Glomerular endothelial cell (primary cell): ENCODE measurements around the gene EML1. TPM values are rescaled to one million over a fixed set of nuclear protein-coding genes. Genes with fewer than 3 reads are reported as not detected.

Experiments
- DNase-seq: peaks from one replicate; pipeline ENCODE4 v3.0.0-alpha.2; 2011; ENCODE audit warnings: low read depth, low spot score; ENCODE audit errors: extremely low read depth
- total RNA-seq: library from RNA; depleted of rRNA; stranded (reverse); fragments of >200 nt; gene quantifications from 2 replicates; pipeline ENCODE4 v1.2.3, GENCODE V29; 2015

The EML1 gene
- total RNA-seq, 1 donor from 2014 or later = 33.7 TPM

DNA sequence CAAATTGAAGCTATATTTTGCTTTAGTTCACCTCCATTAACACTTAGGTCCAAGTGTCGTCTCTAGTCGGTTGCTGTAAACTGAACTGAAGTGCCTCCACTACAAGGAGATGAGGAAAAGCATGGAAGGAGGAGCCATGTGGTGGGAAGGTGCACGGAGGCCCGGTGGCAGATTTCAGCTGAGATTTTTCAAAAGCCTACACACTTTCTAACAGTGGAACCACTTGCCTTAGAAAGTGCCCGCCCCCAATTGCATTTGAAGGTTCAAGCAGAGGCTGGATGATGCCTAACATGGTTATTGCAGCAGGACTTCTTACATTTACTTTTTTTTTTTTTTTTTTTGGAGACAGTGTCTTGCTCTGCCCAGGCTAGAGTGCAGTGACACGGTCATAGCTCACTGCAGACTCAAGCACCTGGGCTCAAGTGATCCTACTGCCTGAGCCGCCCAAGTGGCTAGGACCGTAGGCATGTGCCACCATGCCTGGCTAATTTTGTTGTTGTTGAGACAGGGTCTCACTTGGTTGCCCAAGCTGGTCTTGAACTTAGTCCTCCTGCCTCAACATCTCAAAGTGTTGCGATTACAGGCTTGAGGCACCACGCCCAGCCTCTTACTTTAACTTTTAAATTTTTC is 27.6 kb downstream of the EML1 start:
- no peak for DNase-seq

DNA sequence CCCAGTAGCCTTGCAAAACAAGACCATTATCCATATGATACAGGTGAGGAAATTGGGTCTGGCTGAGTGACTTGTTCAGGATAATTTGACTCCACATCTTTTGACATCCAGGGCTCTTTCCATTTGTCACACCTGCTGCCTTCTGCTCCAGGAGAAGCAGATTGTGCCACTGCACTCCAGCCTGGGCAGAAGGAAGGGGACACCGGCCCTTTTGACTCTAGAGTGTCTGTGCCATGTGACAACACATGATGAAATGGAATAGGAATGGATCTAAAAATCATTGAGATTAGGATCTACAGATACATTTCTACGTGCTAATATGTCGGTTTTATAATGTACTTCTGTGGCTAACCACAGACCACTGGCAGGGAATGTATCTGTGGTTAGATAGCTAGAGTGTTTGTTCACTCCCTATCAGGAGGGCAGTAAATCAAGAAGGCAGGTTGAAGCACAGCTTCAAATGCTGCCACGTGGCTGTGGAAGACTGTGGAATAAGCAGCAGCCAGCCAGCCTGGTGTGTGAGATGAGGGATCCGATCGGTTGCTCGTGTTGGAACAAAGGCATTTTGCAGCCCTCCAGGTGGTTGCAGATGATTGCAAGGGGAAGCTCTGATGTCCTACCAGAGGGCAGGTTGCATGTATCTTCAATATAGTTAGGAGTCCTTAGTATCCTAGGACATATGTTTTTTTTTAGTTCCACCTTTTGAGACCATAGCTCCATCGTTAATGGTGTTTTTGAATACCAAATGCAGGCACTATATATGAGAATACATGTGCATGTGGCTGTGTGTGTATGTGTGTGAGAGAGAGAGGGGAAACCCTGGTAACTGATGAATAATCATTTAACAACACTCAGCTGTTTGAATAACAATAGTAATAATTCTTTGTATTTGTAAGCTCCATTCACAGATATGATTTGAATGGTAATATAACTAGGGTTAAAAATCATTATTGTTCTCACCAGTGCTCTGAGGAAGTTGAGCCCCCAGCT is 28.6 kb downstream of the EML1 start:
- no peak for DNase-seq

DNA sequence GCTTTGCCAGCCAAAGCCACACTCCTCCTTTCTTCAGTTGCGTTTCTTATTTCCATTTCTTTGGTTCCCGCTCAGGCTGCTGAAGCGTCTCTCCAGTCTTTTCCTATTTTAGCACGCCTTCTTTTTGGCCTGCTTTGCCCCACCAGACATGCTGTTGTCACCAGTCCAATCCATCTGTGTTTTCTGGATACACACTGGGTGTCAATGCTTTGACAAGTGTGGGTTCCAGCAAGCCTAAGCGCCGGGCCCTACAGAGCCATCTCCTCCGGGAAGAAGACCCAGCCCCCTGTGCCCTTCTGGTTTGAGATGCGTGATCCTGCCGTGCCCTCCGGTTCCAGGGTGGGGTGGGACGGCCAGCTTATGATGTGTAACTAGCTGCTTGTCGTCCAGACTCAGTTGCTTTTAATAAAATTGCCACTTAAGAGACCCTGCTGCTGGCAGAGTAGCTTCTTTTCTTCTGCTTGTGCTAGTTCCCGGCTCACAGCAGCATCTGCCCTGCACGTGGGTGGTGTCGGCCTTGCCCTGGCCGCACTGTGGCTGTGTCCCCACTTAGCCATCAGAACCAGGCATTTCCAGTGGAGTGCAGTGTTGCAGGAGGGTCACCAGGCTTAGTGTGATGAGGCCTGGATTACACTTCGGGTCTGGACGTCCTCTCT is 29.7 kb downstream of the EML1 start:
- no peak for DNase-seq

DNA sequence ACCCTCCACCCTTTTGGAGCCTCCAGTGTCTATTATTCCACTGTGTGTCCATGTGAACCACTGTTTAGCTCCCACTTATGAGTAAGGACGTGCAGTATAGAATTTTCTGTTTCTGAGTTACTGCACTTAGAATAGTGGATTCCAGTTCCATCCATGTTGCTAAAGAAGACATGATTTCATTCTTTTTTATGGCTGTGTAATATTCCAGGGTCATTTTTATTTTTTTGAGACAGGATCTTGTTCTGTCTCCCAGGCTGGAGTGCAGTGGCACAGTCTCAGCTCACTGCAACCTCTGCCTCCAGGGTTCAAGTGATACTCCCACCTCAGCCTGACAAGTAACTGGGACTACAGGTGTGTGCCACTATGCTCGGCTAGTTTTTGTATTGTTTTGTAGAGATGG is 31.6 kb downstream of the EML1 start:
- no peak for DNase-seq

DNA sequence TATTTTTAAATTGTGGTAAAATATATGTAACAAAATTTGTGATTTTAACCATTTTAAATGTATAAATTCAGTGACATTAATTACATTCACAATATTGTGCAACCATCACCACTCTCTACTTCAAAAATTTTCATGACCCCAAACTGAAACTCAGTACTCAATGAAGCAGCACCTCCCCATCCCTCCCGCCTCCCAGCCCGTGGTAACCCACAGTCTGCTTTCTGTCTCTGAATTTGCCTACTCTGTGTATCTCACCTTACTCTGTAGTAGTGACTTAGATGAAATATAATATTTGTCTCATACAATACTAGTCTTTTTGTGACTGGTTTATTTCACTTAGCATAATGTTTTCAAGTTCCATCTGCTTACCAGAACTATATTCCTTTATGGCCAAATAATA is 36.2 kb downstream of the EML1 start:
- no peak for DNase-seq

DNA sequence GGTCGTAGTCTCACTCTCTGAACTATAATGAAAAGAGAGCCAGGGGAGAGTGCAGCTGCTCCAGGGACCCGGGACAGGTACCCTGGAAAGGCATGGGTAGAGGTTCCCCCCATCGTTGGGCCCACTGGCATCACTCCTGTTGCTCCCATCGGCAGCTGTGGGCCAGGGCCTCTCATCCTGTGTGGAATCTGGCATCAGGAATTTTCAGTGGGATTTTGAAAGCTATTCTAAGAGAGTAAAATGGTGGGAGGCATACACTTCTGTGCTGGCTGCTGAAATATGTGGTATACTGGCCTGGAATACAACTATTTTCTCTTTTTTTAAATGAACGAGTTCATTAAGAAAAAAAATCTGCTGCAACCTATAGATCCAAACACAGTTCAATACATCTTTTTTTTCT is 38.1 kb downstream of the EML1 start:
- DNase-seq = no peak

DNA sequence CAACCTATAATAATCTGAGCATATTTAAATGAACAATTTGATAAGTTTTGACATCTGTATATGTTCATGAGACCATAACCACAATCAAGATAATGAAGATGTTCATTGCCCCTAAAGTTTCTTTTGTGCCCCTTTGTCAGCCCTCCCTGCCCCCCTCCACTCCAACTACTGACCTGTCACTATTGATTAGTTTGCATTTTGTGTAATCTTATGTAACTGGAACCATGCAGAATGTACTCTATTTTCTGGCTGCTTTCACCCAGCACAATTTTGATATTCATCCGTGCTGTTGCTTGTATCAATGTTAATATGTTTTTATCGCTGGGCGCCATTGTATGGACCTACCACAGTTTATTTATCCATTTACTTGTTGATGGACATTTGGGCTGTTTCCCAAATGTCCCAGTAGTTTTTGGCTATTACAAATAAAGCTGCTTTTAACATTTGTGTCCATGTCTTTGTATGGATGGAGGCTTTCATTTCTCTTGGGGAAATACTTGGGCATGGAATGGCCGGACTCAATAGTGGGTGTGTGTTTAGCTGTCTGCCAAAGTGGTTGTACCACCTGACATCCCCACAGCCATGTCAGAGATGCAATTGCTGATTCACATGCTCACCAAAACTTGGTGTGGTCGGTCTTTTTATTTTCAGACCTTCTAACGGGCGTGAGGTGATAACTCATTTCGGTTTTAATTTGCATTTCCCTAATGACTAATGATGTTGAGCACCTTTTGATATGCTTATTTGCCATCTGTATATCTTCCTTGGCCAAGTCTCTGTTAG is 38.9 kb downstream of the EML1 start:
- no peak for DNase-seq

DNA sequence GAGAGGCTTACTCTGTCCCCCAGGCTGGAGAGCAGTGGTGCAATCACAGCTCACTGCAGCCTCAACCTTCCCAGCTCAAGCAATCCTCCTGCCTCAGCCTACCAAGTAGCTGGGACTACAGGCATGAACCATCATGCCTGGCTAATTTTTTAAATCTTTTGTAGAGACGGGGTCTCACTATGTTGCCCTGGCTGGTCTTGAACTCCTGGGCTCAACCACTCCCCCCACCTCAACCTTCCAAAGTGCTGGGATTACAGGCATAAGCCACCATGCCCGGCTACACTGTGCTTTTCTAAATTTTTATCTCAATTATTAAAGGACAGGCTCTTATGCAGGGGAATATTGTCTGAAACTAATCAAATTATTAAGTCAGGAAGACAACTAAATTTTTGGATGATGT is 44.6 kb downstream of the EML1 start:
- DNase-seq = no peak

DNA sequence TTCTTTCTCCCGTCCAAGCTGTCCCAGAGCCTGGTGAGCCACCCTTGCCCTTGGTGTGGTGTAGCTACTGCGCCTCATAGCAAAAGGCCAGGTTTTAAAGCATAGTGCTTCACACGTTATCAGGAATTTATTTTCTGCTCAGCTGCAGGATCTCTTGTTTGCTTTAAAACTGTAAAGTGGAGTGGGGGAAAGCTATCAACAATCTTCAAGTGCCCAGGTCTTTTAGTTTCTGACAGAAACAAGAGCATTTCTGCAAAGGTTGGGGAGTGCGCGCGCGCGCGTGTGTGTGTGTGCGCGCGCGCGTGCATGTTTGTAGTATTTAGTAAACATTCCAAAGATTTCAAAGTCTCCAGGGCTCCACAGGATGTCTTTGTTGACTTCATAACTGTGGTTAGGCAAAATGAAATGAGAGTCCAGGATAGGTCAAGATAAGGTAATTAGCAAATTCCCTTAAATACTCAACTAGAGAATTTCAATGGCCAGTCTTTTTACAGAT is 45.5 kb downstream of the EML1 start:
- DNase-seq = no peak

DNA sequence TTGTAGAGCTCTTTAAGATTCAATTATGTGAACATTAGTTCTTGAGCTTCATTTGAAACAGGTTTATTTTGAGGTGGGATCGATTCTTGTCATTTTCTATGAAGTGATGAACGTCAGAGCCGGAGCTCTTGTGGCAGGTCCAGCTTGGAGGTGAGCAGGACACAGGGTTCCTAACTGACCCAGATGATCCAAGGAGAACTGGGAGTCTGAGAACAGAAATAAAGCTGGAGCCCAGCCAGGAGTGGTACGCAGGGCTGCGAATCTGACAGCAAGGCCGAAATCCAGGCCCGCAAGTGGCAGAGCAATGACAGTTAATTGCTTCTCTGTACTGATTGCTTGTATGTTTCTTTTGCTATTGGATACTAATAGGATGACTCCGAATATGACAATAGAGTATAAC is 46.5 kb downstream of the EML1 start:
- DNase-seq = no peak

DNA sequence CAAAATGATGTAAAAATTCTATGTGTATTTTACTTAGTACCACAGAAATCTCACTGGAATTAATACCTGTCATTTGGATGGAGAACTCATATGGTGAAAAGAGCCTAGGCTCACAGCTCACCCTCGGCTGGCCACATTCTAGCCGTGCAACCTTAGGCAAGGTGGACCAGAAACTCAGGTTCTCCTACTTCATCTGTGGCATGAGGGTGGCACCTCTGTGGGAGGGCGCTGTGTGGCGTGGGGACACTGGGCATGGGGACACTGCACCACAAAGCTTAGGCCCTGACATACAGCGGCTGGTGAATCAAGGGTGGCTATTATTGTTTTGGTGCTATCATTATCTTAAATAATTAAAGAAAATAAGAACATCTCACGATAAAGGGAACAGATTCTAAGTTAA is 47.1 kb downstream of the EML1 start:
- no peak for DNase-seq

DNA sequence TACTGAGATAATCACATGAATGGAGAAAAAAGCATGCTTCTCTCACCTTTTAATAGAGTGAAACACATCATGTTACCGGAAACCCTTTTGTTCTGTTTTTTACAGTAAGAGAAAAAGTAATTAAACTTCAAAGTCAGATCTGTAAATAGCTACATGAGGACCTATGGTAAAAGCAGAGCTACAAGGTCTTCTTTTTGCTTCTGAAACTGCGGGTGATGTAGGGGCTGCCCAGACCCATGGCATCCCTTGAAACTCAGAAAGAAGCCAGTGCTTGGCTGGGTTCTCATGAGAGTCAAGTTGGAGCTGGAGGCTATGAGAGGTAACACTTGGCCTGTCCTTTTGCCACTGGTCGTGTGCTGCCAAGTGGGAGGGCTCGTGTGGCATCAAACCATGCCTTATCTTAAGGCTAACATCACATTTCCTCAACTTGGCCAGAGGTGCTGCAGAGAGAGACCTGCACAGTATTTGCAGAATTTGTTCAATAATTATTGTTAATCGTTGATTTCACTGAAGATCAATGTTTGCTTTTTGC is 47.6 kb downstream of the EML1 start:
- DNase-seq = no peak

DNA sequence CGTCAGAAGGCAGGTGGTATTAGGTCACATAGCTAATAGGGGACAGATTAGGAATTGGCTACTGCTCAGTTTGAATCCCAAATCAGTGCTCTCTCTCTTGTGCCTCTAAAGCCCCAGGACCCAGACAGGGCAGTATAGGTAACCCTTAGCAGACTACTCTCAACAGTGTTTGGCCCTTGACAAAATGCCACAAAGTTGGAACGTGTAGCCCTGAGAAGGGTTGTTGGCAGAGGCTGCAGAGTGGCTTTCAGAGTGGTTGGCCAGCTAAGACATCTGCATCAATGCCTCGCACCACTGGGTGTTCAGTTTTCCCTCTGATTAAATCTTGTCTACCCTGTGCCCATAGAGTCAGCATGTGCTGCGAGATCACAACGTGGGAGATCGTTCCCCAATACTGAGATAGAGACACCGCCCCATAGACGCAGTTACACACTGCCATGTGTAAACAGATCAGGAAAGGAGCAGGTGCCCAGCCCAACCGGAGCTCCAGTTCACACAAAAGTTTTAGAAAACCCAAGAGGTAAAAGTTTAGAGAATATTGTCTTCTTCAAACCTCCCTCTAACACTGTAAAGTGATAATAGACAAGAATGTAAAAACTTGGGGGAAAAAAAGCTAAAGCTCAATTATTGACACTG is 48.3 kb downstream of the EML1 start:
- no peak for DNase-seq

DNA sequence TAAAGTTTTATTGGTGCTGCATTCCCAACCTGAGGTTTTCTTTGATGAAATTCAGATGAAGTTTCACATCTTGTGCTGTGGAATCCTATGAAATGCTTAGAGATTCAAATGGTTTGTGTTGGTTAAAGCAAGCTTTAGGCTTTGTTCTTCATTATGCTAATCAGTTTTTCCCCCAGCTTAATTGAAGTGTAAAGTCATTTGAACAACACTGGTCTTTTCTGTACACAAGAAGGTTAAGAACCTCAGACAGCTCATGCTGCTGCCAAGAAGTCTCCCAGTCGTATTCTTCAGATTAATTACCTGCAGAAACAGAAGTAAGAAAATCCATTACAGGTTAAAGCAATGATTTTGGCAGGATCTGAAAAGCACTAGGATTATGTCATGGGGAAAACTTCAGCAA is 48.9 kb downstream of the EML1 start:
- DNase-seq = no peak

DNA sequence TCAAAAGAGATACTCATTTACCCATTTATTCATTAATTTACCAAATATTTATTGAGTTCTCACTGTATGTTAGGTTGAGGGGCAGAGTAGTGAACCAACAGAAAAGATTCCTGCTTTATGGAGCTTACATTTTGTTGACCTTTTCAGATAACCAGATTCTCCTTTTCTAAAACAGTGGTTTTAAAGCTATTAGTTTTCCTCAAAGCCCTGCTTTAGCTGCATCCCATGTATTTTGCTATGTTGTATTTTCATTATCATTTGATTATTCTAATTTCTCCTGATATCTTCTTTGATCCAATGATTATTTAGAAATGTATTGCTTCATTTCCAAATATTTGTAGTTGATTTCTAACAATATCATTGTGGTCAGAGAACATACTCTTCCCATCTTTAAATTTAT is 53.6 kb downstream of the EML1 start:
- DNase-seq = no peak

DNA sequence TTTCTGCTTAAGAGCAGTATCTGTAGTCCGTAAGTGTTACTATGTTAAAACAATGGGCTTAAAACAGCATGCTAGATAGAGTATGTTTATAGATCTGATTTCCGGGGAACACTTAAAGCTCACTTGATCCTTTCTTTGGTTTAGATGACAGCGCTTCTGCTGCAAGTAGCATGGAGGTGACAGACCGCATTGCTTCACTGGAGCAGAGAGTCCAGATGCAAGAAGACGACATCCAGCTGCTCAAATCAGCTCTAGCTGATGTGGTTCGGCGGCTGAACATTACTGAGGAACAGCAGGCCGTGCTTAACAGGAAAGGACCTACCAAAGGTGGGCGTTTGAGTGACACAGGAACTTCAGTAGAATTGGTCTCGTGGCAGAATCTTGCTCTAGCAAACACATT is 57.5 kb downstream of the EML1 start:
- DNase-seq = no peak

DNA sequence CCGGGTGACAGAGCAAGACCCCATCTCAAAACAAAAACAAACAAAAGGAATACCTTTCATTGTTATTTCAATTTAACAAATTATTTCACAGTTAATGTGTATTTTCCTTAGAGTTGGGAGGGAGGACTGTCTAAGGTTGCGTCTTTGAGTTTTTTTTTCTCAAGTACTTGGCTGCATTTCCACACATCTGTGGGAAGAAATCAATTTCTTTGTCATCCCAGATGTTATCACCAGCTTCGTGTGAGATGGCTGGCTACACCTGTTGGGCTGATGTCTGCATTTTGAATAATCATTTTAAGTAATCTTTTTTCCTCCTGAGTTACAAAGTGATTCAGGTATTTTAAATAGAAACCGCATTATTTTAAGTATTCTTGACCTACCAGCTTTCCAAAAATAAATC is 59.4 kb downstream of the EML1 start:
- DNase-seq = no peak

DNA sequence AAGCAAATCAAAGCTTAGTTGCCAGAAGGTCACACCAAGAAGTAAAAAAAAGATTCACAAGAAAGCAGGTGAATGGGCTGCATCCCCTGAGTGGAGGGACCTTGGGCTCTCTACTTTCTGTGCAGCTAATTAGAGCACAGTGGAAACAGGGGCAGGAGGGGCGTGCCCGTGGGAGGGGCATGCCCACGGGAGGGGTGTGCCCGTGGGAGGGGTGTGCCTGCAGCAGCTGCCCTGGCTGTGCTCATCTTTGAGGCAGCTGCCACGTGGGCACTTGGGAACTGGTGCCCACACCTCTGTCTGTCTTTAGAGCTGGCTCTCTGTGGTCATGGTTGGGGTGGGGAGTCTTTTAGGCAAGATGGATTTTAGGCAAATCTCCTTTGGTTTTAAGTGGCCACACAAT is 60.0 kb downstream of the EML1 start:
- no peak for DNase-seq

DNA sequence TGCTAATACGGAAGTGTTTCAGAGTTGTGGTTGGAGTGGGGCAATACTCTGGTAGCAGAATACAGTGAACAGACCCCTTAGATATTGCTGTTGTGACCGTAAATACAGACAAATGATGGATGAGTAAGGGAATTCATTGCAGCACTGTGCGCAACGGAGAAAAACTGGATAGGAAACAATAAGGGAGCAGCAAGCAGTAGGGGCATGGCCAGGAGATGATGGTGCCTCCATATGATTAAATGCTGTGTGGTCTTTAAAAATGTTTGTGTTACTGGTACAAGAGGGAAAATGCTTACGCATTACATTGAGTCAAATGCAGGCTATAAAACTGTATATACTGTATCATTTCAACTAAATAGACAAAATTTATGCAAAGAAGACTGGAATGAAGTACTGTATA is 61.6 kb downstream of the EML1 start:
- no peak for DNase-seq

DNA sequence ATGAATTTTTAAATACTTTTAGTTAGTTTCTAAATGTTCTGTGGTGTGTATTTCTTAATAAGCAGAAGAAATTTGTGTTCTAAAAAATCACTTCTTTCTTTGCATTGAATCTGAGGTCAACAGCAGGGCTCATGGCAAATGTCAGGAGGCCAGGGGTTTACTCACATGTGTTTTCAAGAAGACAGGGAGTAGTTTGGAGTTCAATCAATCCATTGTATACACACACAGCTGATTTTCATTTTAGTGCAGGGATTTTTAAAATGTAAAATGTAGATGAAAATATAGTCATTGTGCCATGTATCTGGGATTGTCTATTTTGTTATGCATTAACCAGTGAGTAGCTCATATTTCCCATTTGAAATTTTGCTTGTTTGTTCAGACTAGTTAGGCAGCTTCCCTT is 62.1 kb downstream of the EML1 start:
- no peak for DNase-seq
